ENCODE measurements around the gene ID1.
A peak's percentile ranks its signal among the peaks of the same experiment; 100 is the strongest.

ID1 gene

DNA sequence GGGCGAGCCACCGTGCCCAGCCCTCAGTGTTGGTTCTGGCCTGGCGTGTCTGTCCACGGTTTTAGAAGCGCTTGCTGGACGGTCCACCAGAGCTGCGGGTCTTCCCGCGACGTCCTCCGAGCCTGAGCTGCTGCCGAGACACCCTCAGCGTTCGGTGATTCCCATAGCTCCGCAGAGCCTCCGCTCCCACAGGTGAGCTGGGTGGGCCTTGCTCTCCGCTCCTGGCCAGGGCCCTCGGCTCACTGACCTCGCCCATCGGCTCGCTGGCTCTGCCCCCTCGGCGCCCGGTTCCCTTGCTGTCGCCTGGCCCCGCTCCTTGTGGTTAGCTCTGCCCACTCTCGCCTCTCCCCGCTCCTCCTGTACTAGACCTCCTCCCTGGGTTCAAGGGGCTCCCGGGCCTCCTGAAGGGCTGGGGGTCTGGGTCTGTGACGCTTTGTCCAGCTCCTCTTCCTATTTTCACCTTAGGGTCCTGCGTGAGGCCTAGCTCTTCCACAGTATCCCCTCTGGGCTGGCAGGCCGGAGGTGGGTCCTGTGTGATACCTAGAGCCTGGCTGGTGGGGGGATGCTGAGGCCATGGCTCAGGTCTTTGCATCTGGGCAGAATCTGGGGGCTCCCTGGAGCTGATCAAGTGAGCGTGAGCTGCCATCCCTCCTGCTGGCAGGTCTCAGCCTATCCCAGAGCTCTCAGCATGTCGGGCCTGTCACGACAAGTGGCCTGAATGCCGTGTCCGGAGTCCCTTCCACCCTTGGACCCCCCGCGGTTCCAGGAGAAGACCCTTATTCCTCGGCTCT, 27.7 kb downstream of the ID1 start:
- no peak overlapping the region for H3K4me3 ChIP-seq (replicated peaks; ENCODE audit: low read depth, low read length)
- DNase-seq (ENCODE audit: low read depth): no peak
- TF ChIP-seq, protein P1, sequence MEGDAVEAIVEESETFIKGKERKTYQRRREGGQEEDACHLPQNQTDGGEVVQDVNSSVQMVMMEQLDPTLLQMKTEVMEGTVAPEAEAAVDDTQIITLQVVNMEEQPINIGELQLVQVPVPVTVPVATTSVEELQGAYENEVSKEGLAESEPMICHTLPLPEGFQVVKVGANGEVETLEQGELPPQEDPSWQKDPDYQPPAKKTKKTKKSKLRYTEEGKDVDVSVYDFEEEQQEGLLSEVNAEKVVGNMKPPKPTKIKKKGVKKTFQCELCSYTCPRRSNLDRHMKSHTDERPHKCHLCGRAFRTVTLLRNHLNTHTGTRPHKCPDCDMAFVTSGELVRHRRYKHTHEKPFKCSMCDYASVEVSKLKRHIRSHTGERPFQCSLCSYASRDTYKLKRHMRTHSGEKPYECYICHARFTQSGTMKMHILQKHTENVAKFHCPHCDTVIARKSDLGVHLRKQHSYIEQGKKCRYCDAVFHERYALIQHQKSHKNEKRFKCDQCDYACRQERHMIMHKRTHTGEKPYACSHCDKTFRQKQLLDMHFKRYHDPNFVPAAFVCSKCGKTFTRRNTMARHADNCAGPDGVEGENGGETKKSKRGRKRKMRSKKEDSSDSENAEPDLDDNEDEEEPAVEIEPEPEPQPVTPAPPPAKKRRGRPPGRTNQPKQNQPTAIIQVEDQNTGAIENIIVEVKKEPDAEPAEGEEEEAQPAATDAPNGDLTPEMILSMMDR (IDR thresholded peaks at IDR 0.05; ENCODE audit: low read length, missing control alignments): no peak

DNA sequence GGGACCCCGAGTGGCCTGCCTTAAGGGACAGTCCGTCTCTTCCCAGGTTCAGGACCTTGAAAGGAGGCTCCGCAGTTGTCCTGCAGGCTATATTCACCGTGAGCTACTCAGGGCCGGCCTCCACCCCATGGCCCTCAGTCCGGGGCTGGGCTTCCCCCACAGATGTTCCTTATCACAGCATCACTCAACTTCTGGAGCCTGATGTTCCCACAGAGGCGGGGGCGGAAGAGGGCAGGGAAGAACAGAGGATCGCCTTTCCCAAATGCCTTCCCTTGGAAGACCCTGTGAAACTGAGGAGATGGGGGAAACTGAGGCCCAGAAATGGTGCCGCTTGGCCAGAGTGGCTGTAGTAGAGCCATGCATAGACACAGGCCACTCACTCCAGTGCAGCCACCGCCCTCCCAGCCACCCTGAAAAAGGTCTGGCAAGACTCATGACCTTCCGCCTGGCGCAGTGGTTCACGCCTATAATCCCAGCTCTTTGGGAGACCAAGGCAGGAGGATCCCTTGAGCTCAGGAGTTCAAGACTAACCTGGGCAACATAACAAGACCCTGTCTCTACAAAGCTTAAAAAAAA, 28.3 kb downstream of the ID1 start:
- peak; percentile 25 for DNase-seq (ENCODE audit: low read depth)
- TF ChIP-seq, protein P1 (IDR thresholded peaks at IDR 0.05; ENCODE audit: low read length, missing control alignments): no peak
- no peak overlapping the region for H3K4me3 ChIP-seq (replicated peaks; ENCODE audit: low read depth, low read length)

DNA sequence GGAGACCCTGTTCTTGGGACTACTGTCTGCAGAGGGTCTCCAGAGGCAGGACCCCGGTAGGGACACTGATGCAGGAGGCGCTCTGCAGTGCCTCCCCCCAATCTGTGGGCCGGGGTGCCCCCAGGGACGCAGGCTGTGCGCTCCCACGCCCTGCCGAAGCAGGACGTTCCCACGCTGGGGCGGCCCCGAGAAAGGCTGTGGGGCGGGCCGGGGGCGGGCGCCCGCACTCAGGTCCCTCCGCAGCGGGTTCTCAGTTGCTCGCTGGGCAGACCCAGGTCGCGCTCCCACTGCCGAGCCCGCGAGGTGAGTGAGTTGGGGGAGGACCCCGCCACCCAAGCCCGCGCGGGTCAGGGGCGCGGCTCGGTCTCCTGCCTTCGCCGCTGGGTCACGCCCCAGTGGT, 32.6 kb downstream of the ID1 start, which contains the start of gene COX4I2:
TSS of gene COX4I2 (plus strand) at position 253 of the 400 bp plus-strand sequence. CDS start 1,106 bp downstream, outside the sequence.
- no peak for DNase-seq (ENCODE audit: low read depth)
- TF ChIP-seq, protein P1 (IDR thresholded peaks at IDR 0.05; ENCODE audit: low read length, missing control alignments): no peak
- no peak within 1 kb of the TSS for H3K4me3 ChIP-seq (replicated peaks; ENCODE audit: low read depth, low read length)

DNA sequence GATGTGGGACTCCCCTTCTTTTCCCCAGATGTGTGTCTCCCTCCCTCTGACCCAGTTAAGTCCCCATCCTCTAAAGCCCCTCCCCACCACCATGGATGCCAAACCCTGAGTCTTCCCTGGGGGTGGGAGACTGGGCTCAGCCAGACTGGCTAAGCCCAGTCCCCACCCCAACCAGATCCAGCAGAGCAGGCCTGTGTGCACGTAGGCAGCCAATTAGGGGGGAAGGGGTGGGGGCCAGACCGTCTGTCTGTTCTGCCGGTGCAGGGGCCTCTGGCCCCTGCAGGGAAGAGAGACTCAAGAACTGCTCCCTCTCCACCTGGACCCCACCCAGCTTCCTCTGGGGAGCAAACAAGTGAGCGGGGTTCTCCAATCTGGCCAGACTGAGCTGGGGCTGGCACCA, 33.2 kb downstream of the ID1 start:
- TF ChIP-seq, protein P1 (IDR thresholded peaks at IDR 0.05; ENCODE audit: low read length, missing control alignments): no peak
- H3K4me3 ChIP-seq (replicated peaks; ENCODE audit: low read depth, low read length): no peak overlapping the region
- no peak for DNase-seq (ENCODE audit: low read depth)

DNA sequence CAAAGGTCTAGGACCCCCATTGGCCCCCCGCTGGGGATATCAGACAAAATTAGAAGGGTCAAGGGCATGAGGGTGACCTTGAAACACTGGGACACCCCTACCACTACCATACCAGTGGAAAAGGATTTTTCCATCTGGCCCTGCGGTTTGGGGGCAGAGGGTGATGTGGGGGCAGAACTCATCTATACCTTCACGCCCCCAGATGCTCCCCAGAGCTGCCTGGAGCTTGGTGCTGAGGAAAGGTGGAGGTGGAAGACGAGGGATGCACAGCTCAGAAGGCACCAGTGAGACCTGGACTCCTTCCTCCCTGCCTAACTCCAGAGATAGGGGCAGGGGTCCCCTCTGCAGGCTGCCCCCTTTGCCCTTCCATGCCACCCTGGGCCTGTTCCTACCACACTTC, 33.7 kb downstream of the ID1 start:
- no peak overlapping the region for H3K4me3 ChIP-seq (replicated peaks; ENCODE audit: low read depth, low read length)
- DNase-seq (ENCODE audit: low read depth): no peak
- TF ChIP-seq, protein P1 (IDR thresholded peaks at IDR 0.05; ENCODE audit: low read length, missing control alignments): no peak

DNA sequence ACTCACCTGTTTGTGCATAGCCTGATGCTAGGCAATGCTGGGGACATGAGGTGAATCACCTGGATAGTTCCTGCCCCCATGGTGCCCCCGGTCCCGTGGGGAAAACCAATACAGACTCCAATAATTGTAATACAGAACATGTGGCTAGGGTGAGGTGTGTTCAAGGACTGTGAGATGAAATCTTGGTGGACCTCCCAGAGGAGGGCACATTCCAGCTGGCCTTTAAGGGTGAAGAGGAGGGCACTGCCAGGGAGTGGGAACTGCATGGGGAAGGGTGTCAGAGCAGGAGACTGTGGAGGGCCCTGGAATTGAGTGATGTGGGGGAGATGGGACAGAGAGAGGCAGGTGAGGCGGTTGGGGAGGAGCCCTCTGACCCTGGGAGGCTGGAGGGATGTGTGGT, 35.2 kb downstream of the ID1 start:
- no peak for DNase-seq (ENCODE audit: low read depth)
- H3K4me3 ChIP-seq (replicated peaks; ENCODE audit: low read depth, low read length): no peak overlapping the region
- TF ChIP-seq, protein P1 (IDR thresholded peaks at IDR 0.05; ENCODE audit: low read length, missing control alignments): no peak
